Measurements from ENCODE around the gene OXTR.

DNA sequence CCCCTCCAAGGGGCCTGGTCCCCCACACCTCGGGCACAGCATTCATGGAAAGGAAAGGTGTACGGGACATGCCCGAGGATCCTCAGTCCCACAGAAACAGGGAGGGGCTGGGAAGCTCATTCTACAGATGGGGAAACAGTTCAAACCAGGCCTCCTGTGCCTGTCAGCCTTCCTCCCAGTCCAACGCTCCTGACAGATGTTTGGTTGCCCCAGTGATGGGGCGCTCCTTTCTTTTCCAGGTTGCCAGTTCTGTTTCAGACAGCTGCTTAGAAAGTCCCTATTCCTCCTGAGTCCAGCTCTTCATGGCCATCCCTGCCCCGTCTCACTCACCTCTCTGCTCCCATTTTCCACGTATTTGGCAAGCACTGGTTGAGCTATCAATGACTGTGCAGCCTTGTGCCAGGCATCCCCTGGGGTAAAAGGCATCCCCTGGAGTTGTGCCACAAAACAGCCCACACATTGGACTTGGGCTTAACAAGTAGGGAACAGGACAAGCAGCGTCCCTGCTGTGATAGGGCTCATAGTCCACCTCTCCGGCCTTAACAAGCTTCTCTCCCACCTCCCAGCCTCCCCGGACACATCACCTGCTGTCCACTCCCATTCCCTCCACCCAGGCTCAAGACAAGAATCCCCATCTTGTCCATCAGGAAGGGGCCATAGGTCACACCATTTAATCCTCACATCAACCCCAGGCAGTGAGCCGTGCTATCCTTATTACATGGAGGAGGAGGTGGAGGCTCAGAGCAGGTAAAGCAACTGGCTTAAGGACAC is 6.6 kb downstream of the OXTR start:
- TF ChIP-seq POLR2A (IDR thresholded peaks at IDR 0.05): no peak
- TF ChIP-seq, protein P1, sequence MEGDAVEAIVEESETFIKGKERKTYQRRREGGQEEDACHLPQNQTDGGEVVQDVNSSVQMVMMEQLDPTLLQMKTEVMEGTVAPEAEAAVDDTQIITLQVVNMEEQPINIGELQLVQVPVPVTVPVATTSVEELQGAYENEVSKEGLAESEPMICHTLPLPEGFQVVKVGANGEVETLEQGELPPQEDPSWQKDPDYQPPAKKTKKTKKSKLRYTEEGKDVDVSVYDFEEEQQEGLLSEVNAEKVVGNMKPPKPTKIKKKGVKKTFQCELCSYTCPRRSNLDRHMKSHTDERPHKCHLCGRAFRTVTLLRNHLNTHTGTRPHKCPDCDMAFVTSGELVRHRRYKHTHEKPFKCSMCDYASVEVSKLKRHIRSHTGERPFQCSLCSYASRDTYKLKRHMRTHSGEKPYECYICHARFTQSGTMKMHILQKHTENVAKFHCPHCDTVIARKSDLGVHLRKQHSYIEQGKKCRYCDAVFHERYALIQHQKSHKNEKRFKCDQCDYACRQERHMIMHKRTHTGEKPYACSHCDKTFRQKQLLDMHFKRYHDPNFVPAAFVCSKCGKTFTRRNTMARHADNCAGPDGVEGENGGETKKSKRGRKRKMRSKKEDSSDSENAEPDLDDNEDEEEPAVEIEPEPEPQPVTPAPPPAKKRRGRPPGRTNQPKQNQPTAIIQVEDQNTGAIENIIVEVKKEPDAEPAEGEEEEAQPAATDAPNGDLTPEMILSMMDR (IDR thresholded peaks at IDR 0.05): no peak

Data from testis (tissue), 2 donors.